Lower lobe of right lung (tissue), 2 donors: Measurements from ENCODE around the gene MRPL3. TPM values are rescaled to one million over a fixed set of nuclear protein-coding genes. Genes with fewer than 3 reads are reported as not detected.

Source experiments
- ATAC-seq, 2 donors: fragments of 200-7000 bp; cut with Tn5 transposase; one replicate each; pipeline ENCODE4 v1.9.1; 2020 to 2022; ENCODE audit warnings: mild to moderate bottlenecking in 2 of 2, moderate library complexity in 2 of 2
- DNase-seq: peaks from one replicate; pipeline ENCODE4 v3.0.0-alpha.2; 2020
- H3K27ac ChIP-seq: fragments of 200-600 bp; one replicate; pipeline ENCODE4 v1.8.0; 2022
- H3K27me3 ChIP-seq: fragments of 200-600 bp; one replicate; pipeline ENCODE4 v1.8.0; 2022; ENCODE audit warnings: low read depth
- H3K36me3 ChIP-seq: fragments of 200-600 bp; one replicate; pipeline ENCODE4 v1.8.0; 2022; ENCODE audit warnings: mild to moderate bottlenecking
- H3K4me1 ChIP-seq: fragments of 200-600 bp; one replicate; pipeline ENCODE4 v1.8.0; 2022
- H3K4me3 ChIP-seq: fragments of 200-600 bp; one replicate; pipeline ENCODE4 v1.8.0; 2022; ENCODE audit warnings: mild to moderate bottlenecking
- H3K9me3 ChIP-seq: fragments of 200-600 bp; one replicate; pipeline ENCODE4 v1.8.0; 2022
- CTCF ChIP-seq: fragments of 200-600 bp; IDR thresholded peaks from one replicate; pipeline ENCODE4 v1.8.0; 2022; ENCODE audit warnings: antibody characterized with exemption, mild to moderate bottlenecking
- intact Hi-C: fragments of 100-400 bp; cut with DNase I; formaldehyde crosslinking; loops from one replicate; pipeline ENCODE4 v1.11.0; 2022
- long read RNA-seq: library from polyadenylated mRNA; unstranded; transcript quantifications from one replicate; pipeline ENCODE4 v2.0.0, GENCODE V29; 2021
- total RNA-seq: library from RNA; stranded (reverse); fragmentation: NEBNext Ultra II Directional; extraction: Animal tissue kit (Norgen Biotek cat#: 25700); gene quantifications from one replicate; pipeline ENCODE4 v1.2.1, GENCODE V29; 2021
- donor health status: DM: no; HTN: yes; CAD: no; lungs with severe emphysema.

MRPL3 gene
- total RNA-seq: 48.4 TPM
- long read RNA-seq, transcript MRPL3-201 (10 exons, 1,706 nt): major isoform, 41 of 51 reads
- long read RNA-seq, partial matches to known transcripts: 4 of 51 reads
- long read RNA-seq, other reads (novel, unspliced or antisense): 5 of 51 reads

GRCh38 chr3:131502530-131503319 is at the start of gene MRPL3:
MRPL3 (minus strand) TSS chr3:131502971; CDS start chr3:131502821, 150 bp downstream.
- TF ChIP-seq CTCF: no peak
- Histone ChIP-seq H3K27me3 (no peaks in the 10 kb centered on the region), H3K36me3 (peaks cover 36% of the 10 kb centered on the region), H3K9me3 (no peaks in the 10 kb centered on the region), H3K27ac (peak within 1 kb of the TSS; percentile 84), H3K4me1 (peaks cover 27% of the 10 kb centered on the region), H3K4me3 (peak within 1 kb of the TSS; percentile 90)
- DNase-seq (peak; percentile 93), ATAC-seq (peak; percentile 96 to 98)
- intact Hi-C loops: no loop called here

- intact Hi-C loops: no loop called here
- Histone ChIP-seq H3K4me3 (no peak overlapping the region), H3K27me3 (no peaks in the 10 kb centered on the region), H3K27ac (no peak overlapping the region), H3K9me3 (no peaks in the 10 kb centered on the region), H3K36me3 (no peaks in the 10 kb centered on the region), H3K4me1 (no peaks in the 10 kb centered on the region)
- DNase-seq (no peak), ATAC-seq (no peak)
- TF ChIP-seq CTCF: no peak
Observed at GRCh38 chr3:131551761-131552160, 49.0 kb upstream of the MRPL3 start.

- Histone ChIP-seq H3K36me3 (no peaks in the 10 kb centered on the region), H3K4me3 (no peak overlapping the region), H3K4me1 (no peaks in the 10 kb centered on the region), H3K27ac (no peak overlapping the region), H3K27me3 (no peaks in the 10 kb centered on the region), H3K9me3 (no peaks in the 10 kb centered on the region)
- no peak for DNase-seq
- intact Hi-C loops: no loop called here
- no peak for TF ChIP-seq CTCF
- ATAC-seq: no peak
Observed at GRCh38 chr3:131550562-131551465, 48.0 kb upstream of the MRPL3 start.

- intact Hi-C loops: no loop called here
- DNase-seq (no peak), ATAC-seq (no peak)
- Histone ChIP-seq H3K27me3 (no peaks in the 10 kb centered on the region), H3K4me1 (no peaks in the 10 kb centered on the region), H3K9me3 (no peaks in the 10 kb centered on the region), H3K36me3 (no peaks in the 10 kb centered on the region), H3K4me3 (no peak overlapping the region), H3K27ac (no peak overlapping the region)
- TF ChIP-seq CTCF: no peak
Observed at GRCh38 chr3:131549340-131549739, 46.6 kb upstream of the MRPL3 start.

- H3K36me3 ChIP-seq: no peaks in the 10 kb centered on the region
- H3K4me1 ChIP-seq: no peaks in the 10 kb centered on the region
- TF ChIP-seq CTCF: no peak
- intact Hi-C loops: no loop called here
- DNase-seq (no peak), ATAC-seq (no peak)
- no peak overlapping the region for H3K27ac ChIP-seq
- no peaks in the 10 kb centered on the region for H3K27me3 ChIP-seq
- no peak overlapping the region for H3K4me3 ChIP-seq
- H3K9me3 ChIP-seq: no peaks in the 10 kb centered on the region
Observed at GRCh38 chr3:131547585-131547984, 44.8 kb upstream of the MRPL3 start.
